OCI-LY1 (cell line): ENCODE measurements around the gene SIKE1.

Experiments
- H2AFZ ChIP-seq: fragments of 200-600 bp; sonication (generic), shearing (Covaris generic); 2 replicates; pipeline ENCODE4 v1.6.0; 2014; ENCODE audit warnings: antibody characterized with exemption, mild to moderate bottlenecking, low read length
- H3F3A ChIP-seq: fragments of 200-600 bp; sonication (generic), shearing (Covaris generic); 2 replicates; pipeline ENCODE4 v1.6.0; 2014; ENCODE audit warnings: mild to moderate bottlenecking, antibody characterized with exemption, low read length, moderate library complexity; ENCODE audit not compliant: insufficient read depth
- H3K27ac ChIP-seq: fragments of 200-600 bp; sonication (generic); 2 replicates; pipeline ENCODE4 v1.5.1; 2014; ENCODE audit warnings: low read length, mixed run types, mild to moderate bottlenecking, low read depth; ENCODE audit not compliant: poor library complexity, severe bottlenecking
- H3K27me3 ChIP-seq: fragments of 200-600 bp; sonication (generic); 2 replicates; pipeline ENCODE4 v1.6.0; 2014; ENCODE audit warnings: antibody characterized with exemption, mild to moderate bottlenecking, low read length, moderate library complexity; ENCODE audit not compliant: insufficient read depth
- H3K36me3 ChIP-seq: fragments of 200-600 bp; sonication (generic); 2 replicates; pipeline ENCODE4 v1.6.1; 2014; ENCODE audit warnings: mild to moderate bottlenecking, antibody characterized with exemption, low read length, moderate library complexity, mixed read lengths; ENCODE audit not compliant: insufficient read depth
- H3K4me1 ChIP-seq: fragments of 200-600 bp; sonication (generic); 2 replicates; pipeline ENCODE4 v1.5.1; 2014; ENCODE audit warnings: mild to moderate bottlenecking, low read length, moderate library complexity; ENCODE audit not compliant: insufficient read depth, severe bottlenecking
- H3K4me2 ChIP-seq: fragments of 200-600 bp; sonication (generic), shearing (Covaris generic); 2 replicates; pipeline ENCODE4 v1.6.1; 2014; ENCODE audit warnings: low read length
- H3K4me3 ChIP-seq: fragments of 200-600 bp; sonication (generic); 2 replicates; pipeline ENCODE4 v1.5.1; 2014; ENCODE audit warnings: low read length, low read depth, mild to moderate bottlenecking, mixed read lengths; ENCODE audit not compliant: poor library complexity, severe bottlenecking
- H3K79me2 ChIP-seq: fragments of 200-600 bp; shearing (Covaris generic); 2 replicates; pipeline ENCODE4 v1.6.1; 2016; ENCODE audit warnings: mixed run types, low read length, mixed read lengths; ENCODE audit not compliant: insufficient read depth
- H3K9ac ChIP-seq: fragments of 200-600 bp; sonication (generic), shearing (Covaris generic); 2 replicates; pipeline ENCODE4 v1.6.1; 2014; ENCODE audit warnings: mild to moderate bottlenecking, low read length, mixed read lengths
- H3K9me2 ChIP-seq: fragments of 200-600 bp; sonication (generic), shearing (Covaris generic); 2 replicates; pipeline ENCODE4 v1.6.1; 2014; ENCODE audit warnings: low read depth, mild to moderate bottlenecking, low read length, mixed read lengths
- H3K9me3 ChIP-seq: fragments of 200-600 bp; shearing (Covaris generic); 2 replicates; pipeline ENCODE4 v1.6.1; 2014; ENCODE audit warnings: low read length, mixed read lengths
- H4K20me1 ChIP-seq: fragments of 200-600 bp; sonication (generic), shearing (Covaris generic); 2 replicates; pipeline ENCODE4 v1.6.0; 2016; ENCODE audit warnings: mild to moderate bottlenecking, low read length; ENCODE audit not compliant: insufficient read depth
- EZH2 ChIP-seq: fragments of 200-600 bp; sonication (generic), shearing (Covaris generic); IDR thresholded peaks from 2 replicates; pipeline ENCODE4 v1.8.0; 2017; ENCODE audit warnings: borderline replicate concordance, mixed run types, mild to moderate bottlenecking, antibody characterized with exemption, low read length, moderate library complexity, mixed read lengths
- TF ChIP-seq, protein P1 (sequence below): fragments of 200-600 bp; sonication (generic), shearing (Covaris generic); IDR thresholded peaks from 2 replicates; pipeline ENCODE4 v1.5.1; 2017; ENCODE audit warnings: mild to moderate bottlenecking, antibody characterized with exemption, low read length, moderate library complexity, mixed read lengths

SIKE1 gene

DNA sequence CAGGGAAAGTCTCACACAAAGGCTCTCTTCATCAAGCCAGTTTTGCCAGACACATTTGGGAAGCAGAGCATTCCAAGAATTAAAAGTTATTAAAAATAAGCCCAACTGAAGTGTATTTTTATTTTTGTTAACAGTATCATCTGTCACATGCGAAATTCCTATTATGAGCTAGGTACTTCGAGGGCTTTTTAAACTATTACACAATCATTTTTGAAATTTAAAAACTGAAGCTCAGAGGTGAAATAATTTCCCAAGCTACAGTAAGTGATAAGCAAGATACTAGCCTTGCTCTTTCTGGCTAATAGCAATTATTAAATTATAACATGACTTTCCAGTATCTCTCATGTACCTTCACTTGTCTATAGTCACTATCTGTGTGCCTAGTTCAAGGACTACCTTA lies 51.9 kb downstream of the SIKE1 start:
- H3K4me2 ChIP-seq: no peak overlapping the region
- H3K9me2 ChIP-seq: no peaks in the 10 kb centered on the region
- no peaks in the 10 kb centered on the region for H3K9me3 ChIP-seq
- H3K36me3 ChIP-seq: peaks cover 100% of the 10 kb centered on the region
- no peak overlapping the region for H3K9ac ChIP-seq
- H3K79me2 ChIP-seq: no peaks in the 10 kb centered on the region
- H2AFZ ChIP-seq: no peak overlapping the region
- no peaks in the 10 kb centered on the region for H4K20me1 ChIP-seq
- no peaks in the 10 kb centered on the region for H3K4me1 ChIP-seq
- H3K27me3 ChIP-seq: no peaks in the 10 kb centered on the region
- H3K4me3 ChIP-seq: no peak overlapping the region
- no peaks in the 10 kb centered on the region for H3F3A ChIP-seq
- H3K27ac ChIP-seq: no peak overlapping the region
- no peak for TF ChIP-seq EZH2
- TF ChIP-seq, protein P1, sequence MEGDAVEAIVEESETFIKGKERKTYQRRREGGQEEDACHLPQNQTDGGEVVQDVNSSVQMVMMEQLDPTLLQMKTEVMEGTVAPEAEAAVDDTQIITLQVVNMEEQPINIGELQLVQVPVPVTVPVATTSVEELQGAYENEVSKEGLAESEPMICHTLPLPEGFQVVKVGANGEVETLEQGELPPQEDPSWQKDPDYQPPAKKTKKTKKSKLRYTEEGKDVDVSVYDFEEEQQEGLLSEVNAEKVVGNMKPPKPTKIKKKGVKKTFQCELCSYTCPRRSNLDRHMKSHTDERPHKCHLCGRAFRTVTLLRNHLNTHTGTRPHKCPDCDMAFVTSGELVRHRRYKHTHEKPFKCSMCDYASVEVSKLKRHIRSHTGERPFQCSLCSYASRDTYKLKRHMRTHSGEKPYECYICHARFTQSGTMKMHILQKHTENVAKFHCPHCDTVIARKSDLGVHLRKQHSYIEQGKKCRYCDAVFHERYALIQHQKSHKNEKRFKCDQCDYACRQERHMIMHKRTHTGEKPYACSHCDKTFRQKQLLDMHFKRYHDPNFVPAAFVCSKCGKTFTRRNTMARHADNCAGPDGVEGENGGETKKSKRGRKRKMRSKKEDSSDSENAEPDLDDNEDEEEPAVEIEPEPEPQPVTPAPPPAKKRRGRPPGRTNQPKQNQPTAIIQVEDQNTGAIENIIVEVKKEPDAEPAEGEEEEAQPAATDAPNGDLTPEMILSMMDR: no peak

GRCh38 chr1:114725230-114725629 lies 55.3 kb downstream of the SIKE1 start:
- no peaks in the 10 kb centered on the region for H3K9me2 ChIP-seq
- TF ChIP-seq EZH2: no peak
- TF ChIP-seq, protein P1: no peak
- H3K36me3 ChIP-seq: peaks cover 98% of the 10 kb centered on the region
- H4K20me1 ChIP-seq: no peaks in the 10 kb centered on the region
- no peak overlapping the region for H2AFZ ChIP-seq
- H3K4me2 ChIP-seq: no peak overlapping the region
- H3K9me3 ChIP-seq: no peaks in the 10 kb centered on the region
- H3K4me1 ChIP-seq: no peaks in the 10 kb centered on the region
- H3K4me3 ChIP-seq: no peak overlapping the region
- H3K27me3 ChIP-seq: no peaks in the 10 kb centered on the region
- no peaks in the 10 kb centered on the region for H3K79me2 ChIP-seq
- H3K9ac ChIP-seq: no peak overlapping the region
- no peak overlapping the region for H3K27ac ChIP-seq
- H3F3A ChIP-seq: no peaks in the 10 kb centered on the region

DNA sequence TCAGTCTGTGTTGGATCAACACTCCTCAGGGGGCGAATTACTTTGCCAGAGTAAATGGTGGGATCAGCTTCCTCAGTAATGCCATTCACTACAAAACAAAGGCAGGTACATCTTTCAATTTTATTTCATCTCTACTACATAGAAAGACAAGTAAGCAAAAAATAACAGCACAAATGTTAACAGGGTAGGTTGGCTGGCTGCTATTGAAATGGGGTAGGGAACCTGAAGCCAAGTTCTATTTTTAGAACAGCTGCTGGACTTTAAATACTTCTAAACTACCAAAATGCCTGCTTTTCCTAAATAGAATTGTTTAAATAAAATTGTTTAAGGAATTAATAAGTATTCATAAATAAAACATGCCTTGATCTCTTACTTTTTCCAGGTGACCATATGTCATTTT lies 56.6 kb downstream of the SIKE1 start:
- Histone ChIP-seq H3K9me2 (no peaks in the 10 kb centered on the region), H3K27ac (no peak overlapping the region), H3K4me3 (no peak overlapping the region), H3K4me1 (no peaks in the 10 kb centered on the region), H3K27me3 (no peaks in the 10 kb centered on the region), H2AFZ (no peak overlapping the region), H3K36me3 (peaks cover 98% of the 10 kb centered on the region), H3K4me2 (no peak overlapping the region), H3K9me3 (no peaks in the 10 kb centered on the region), H3K9ac (no peak overlapping the region), H3K79me2 (no peaks in the 10 kb centered on the region), H3F3A (0 out of 2 replicates have a peak, but pooled peaks cover 4% of the 10 kb centered on the region), H4K20me1 (no peaks in the 10 kb centered on the region)
- TF ChIP-seq EZH2: no peak
- TF ChIP-seq, protein P1: no peak
